Neural cell (in vitro differentiated cells): ENCODE measurements around the gene CASP2.

Experiments used
- EP300 ChIP-seq: fragments of 450-650 bp; conservative IDR thresholded peaks from 2 replicates; pipeline ENCODE4 v1.6.1; 2014; ENCODE audit warnings: antibody characterized with exemption, mild to moderate bottlenecking, moderate library complexity; ENCODE audit not compliant: poor library complexity, severe bottlenecking
- EZH2 ChIP-seq: fragments of 200-600, 300-800 bp; shearing (Covaris generic), sonication (generic); IDR thresholded peaks from 2 replicates; pipeline ENCODE4 v1.6.1; 2014; ENCODE audit warnings: antibody characterized with exemption, low read length, borderline replicate concordance, mild to moderate bottlenecking; ENCODE audit not compliant: insufficient read depth, poor library complexity, severe bottlenecking
- POLR2AphosphoS5 ChIP-seq: IDR thresholded peaks from 2 replicates; pipeline ENCODE4 v1.6.1; 2012
- SMC3 ChIP-seq: fragments of 450-650 bp; conservative IDR thresholded peaks from 2 replicates; pipeline ENCODE4 v1.6.1; 2014; ENCODE audit warnings: antibody characterized with exemption, mild to moderate bottlenecking, moderate library complexity; ENCODE audit not compliant: poor library complexity
- TF ChIP-seq, protein P1 (sequence below): fragments of 450-650 bp; IDR thresholded peaks from 2 replicates; pipeline ENCODE4 v1.5.1; 2014; ENCODE audit warnings: antibody characterized with exemption, mild to moderate bottlenecking, moderate library complexity; ENCODE audit not compliant: poor library complexity, severe bottlenecking

DNA sequence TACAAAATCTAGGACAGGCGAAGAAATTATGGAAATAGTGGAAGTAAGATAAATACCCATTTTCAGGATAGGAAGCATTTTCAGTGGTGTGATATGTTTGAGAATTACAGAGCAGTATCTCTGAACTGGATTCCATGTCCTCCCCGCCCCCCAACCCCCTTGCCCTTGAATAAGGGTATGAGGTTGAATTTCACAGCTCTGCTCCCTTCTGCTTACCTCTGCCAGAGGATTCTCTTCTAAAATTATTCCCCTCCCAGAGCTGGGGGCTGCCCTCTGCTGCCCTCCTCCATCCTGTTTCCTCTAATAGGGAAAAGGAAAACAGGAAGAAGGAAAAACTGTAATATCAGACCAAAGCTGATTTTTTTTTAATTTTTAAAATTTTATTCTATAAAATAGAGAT, 20.5 kb downstream of the CASP2 start:
- no peak for TF ChIP-seq EP300
- TF ChIP-seq, protein P1, sequence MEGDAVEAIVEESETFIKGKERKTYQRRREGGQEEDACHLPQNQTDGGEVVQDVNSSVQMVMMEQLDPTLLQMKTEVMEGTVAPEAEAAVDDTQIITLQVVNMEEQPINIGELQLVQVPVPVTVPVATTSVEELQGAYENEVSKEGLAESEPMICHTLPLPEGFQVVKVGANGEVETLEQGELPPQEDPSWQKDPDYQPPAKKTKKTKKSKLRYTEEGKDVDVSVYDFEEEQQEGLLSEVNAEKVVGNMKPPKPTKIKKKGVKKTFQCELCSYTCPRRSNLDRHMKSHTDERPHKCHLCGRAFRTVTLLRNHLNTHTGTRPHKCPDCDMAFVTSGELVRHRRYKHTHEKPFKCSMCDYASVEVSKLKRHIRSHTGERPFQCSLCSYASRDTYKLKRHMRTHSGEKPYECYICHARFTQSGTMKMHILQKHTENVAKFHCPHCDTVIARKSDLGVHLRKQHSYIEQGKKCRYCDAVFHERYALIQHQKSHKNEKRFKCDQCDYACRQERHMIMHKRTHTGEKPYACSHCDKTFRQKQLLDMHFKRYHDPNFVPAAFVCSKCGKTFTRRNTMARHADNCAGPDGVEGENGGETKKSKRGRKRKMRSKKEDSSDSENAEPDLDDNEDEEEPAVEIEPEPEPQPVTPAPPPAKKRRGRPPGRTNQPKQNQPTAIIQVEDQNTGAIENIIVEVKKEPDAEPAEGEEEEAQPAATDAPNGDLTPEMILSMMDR, result no peak
- TF ChIP-seq POLR2AphosphoS5, result no peak
- TF ChIP-seq EZH2, result no peak
- no peak for TF ChIP-seq SMC3
